ENCODE measurements around the gene NCOA3.
"Not testable (repeated sequence)": the region's sequence is repeated elsewhere in the genome, so short reads cannot be mapped to it uniquely, and the experiment has no call there.

The NCOA3 gene

DNA sequence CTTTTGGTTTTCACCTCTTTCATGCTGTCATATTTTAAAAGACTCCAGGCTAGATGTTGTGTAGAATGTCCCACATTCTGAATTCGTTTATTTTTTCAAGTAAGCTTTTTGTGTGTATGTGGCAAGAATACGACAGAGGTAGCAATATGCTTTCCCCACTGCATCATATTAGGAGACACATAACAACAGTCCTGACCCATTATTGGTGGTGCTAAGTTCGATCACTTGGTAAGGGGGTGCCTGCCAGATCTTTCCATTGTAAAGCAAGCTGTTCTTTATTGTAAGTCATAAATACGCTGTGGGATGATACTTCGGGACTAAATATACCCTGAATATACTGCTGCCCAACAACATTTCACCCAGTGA, 588 bp upstream of the NCOA3 start:
- peak; percentile 22 for DNase-seq (ENCODE audit: low spot score)

DNA sequence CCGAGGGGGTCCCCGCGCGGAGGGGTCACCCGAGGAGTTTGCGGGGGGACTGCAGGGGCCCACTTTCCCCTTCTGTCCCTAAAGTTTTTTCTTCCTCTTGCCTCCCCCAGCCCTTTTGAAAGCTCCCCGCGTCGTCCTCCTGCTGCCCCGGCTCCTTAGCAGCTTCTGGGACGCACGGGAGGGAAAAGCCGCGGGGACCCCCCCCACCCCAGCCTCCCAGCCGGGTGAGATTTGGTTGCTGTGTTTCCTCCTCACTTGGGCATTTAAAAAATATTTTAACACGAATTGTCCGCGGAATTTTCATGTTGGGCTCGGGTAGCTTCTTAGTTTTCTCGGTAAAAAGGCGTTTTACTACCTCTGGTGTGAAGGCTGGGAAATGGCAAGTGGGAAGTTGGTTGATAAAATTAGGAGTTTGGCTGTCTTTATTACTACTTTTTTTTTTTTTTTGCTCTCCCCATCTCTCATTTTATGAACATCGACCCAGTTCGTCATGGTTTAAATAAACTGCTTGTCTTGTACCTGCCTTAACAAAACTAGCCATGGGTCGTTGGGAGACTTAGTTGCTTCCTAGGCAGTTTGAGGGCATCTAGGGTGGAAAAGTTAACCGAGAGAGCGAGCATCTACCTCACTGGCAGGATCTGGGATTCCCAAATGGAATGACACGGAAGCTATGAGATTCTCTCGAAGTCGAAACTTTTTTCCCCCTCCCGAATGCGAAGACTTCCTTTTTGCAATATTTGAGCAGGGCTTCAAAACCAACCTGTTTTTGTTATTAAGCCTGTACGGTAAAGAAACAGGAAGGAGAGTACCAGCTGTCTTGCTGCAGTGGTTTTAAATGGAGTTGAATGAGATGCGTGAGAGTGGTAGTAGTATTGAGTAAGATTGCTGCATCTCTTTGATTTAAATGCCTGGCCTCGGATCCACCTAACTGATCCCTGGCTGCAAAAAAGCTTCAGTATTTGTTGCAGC, 868 bp downstream of the NCOA3 start:
- DNase-seq (ENCODE audit: low spot score), result peak; percentile 53

DNA sequence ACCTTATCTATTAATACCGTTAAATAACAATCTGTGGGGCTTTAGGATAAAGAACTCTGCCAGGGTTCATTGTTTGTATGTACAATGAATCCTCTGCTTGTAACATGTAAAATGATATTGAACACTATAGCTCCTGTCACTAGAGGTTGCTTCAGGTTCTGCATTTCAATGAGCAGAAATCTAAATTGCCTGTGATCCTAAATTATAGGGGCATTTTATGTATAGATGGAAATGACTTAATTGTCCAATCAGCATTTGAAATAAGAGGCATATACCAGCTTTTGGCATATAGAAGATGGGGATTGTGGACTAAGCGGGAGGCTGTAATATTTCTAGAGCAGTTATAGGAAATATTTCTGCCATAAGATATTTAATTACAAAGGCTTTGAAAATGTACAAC, 2.0 kb downstream of the NCOA3 start:
- no peak for DNase-seq (ENCODE audit: low spot score)

DNA sequence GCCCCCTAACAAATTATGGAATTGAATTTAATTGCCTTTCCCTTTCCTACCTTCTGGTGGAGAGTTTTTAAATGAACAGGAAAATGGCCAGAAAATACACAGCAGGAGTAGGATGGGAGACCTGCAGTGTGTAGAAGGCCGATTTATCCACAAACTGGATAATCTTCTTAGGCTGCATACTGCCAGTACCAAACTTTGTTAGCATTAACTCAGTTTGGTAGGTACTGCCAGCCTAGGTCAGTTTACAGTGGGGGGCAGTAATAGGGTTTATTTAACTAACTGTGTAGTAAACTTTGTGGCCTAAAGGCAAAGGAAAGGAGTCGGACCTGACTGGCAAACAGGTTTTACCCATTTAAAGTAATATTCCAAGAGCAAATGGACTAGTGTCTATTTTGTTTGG, 4.6 kb downstream of the NCOA3 start:
- DNase-seq (ENCODE audit: low spot score), result no peak

DNA sequence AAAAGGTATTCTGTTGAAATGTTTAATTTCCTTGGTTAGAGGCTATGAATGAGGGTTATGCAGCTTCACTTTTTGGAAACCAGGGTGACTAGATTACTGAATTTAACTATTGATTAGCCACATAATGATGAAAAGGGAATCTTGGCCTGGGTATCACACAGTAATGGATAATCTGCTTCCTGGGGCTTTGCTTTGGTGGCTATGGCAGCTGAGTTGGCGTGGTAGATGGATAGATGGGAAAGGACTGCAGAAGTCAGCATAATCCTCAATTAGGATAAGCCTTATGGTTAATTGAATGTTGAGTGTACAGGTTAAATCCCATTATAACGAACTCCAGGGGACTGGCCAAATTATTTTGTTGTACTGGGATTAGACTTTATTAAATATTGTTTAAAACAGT, 5.2 kb downstream of the NCOA3 start:
- DNase-seq (ENCODE audit: low spot score), result no peak

DNA sequence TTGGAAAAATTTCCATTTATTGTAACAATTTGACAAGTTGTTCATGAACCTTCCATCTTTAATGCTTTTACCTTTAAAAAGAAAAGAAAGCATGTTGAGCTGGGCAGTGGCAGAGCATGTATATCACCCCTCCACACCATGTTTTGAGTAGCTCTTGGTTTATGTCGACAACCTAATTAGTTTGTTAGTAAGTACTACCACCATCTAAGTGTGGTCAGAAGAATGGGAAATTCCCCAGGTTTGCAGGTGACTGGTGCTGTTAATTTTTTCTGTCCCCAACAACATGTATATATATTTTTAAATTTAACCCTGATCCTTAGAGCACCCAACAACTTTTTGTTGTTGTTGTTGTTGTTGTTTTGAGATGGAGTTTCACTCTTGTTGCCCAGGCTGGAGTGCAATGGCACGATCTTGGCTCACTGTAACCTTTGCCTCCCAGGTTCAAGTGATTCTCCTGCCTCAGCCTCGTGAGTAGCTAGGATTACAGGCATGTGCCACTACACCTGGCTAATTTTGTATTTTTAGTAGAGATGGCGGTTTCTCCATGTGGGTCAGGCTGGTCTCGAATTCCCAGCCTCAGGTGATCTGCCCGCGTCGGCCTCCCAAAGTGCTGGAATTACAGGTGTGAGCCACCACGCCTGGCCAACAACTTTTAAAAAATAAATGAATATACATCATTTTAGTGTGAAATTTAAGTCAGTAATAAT, 5.7 kb downstream of the NCOA3 start:
- DNase-seq (ENCODE audit: low spot score), result not testable (repeated sequence)

DNA sequence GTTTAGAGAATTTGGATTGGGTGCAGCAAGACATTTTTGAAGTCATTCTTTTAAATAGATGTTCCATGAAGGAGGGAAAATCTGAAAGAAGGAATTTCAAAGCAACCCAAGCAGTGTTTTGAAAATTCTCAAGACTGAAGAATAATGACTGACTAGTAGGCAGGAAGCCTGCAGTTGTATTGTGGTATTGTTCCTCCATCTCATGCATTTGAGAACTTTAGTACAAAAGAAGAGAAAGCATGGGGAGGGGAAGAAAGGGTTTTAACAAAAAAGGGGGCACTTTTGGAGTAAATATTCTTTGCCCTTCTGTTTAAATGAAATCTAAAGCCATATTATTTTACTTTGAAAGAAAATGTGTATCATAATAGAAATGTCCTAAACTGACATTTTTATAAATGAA, 6.6 kb downstream of the NCOA3 start:
- no peak for DNase-seq (ENCODE audit: low spot score)

DNA sequence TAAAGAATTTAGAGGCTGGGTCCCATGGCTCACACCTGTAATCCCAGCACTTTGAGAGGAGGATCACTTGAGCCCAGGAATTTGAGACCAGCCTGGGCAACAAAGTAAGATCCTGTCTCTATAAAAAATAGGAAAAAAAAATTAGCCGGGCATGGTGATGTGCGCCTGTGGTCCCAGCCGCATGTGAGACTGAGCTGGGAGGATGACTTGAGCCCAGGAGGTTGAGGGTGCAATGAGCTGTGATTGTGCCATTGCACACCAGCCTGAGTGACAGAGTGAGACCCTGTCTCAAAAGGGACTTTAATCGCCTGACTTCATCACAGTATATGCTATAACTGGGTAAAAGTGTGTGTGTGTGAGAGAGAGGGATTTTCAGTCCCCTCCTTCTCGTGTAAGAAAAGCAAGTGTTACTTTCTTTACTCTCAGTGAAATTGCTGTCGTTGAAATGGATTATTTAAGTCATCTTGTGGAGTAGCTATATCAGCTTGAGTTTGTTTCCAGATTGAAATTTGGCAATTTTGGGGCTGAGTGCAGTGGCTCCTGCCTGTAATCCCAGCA, 7.5 kb downstream of the NCOA3 start:
- no peak for DNase-seq (ENCODE audit: low spot score)

DNA sequence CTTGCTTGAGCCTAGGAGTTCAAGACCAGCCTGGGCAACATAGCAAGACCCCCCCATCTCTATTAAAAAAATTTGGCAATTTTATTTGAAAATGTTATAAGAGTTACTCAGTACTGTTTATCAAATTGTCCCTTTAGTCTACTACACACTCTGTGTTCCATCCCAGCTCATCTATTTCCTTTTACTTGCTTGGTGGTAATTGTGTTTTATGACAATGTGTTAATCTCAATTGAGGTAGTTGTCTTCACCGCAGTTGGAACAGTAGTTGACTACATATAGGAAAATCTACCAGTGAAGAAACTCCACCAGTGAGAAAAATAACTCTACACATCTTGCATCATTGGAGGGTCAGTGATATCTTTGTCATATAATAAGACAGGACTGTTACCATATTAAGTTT, 8.0 kb downstream of the NCOA3 start:
- no peak for DNase-seq (ENCODE audit: low spot score)

DNA sequence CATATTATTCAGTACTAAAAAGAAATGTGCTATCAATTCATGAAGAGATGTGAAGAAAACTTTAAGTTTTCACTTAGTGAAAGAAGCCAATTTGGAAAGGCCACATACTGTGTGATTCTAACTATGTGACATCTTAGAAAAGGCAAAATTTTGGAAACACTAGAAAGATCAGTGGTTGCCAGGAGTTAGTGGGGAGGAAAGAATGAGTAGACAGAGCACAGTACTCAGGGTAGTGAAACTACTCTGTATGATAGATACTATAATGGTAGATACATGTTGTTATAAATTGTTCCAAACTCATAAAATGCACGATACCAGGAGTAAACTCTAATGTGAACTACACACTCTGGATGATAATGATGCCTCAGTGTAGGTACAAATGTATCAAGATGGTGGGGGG, 14.2 kb downstream of the NCOA3 start:
- no peak for DNase-seq (ENCODE audit: low spot score)

DNA sequence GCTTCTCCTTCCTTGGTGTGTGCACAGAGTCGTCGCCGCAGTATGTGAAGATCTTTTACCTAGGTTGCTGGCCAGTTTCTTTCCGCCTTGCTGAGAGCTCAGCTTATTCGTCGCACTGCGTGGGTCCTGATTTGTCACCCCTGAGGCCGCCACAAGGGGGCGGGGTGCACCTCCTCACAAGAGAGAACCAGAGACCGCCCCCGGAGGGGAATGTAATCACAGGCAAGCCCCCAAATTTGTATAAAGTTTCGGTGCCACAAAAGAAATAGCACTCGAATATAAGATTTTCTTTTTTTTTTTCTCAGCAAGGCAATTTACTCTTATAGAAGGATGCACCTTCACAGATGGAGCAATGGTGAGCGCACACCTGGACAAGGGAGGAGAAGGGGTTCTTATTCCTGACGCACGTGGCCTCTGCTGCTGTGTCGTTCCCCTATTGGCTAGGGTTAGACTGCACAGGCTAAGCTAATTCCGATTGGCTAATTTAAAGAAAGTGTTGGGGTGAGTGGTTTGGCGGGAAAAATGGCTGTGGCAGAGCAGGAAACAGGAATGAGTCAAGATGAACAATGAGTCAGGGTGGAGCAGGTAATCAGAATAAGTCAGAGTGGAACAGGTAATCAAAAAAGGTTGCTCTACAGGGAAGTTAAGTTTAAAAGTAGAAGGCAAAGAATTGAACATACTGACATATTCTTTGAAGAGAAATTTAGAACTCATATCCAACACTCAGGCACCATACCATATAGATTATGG, 19.5 kb downstream of the NCOA3 start:
- DNase-seq (ENCODE audit: low spot score), result no peak

DNA sequence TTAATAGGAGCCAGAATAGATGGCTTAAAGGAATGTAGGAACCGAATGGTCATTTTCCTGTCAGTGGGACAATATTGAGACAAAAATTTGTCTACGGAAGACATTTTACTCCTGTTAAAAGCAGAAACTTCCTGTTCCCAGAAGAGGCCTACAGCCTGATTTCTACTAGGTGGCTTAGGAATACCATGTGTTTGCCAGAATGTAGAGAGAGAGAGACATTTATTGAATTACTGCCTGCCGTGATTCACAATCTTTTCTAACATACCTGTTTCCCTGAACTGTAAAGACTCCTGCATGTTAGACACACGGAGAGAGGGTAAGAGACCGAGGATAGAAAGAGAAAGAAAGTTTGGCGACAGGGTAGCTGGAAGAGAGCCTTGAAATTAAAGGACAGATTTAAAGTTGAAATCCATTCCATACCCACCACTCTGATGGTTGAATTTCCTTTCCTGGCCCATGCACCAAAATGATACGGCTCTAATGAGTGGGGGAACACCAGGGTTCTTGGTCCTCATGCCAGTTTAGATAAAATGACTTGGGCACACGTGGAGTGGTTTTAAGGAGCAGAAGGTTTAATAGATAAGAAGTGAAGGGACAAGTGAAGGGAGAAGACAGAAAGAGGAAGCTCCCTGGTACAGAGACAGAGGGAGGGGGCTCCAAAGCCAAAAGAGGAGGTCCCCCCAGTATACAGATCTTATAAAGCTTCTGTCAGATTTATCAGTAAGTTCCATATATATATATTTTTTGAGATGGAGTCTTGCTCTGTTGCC, 22.5 kb downstream of the NCOA3 start:
- no peak for DNase-seq (ENCODE audit: low spot score)

DNA sequence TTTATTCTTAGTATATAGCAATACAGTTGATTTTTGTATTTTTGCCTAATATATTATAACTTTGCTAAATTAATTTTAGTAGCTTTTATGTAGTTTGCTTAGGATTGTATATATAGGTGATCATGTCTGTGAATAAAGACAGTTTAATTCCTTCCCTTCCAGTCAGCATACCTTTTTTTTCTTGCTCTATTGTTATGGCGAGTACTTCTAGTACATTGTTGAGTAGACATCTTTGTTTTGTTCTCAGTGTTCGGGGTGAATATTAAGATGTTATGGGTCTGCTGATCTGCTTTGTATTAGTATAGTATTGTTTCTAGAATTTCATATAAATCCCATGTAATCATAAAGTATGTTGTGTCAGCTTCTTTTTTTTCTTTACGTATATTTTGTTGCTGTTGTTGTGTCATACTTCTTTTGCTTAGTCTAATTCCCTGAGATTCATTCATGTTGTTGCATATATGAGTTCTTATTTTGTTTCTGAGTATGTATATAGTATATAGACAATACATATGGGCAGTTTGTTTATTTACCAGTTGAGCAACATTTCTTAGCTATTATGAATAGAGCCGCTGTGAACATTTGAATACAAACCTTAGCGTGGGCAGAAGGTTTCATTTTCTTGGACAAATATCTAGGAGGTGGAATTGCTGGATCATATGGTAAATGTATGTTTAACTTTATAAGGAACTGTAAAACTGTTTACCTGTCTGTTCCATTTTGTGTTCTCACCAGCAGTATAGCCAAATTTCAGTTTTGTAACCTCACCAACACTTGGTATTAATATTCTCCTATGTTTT, 25.5 kb downstream of the NCOA3 start:
- DNase-seq (ENCODE audit: low spot score), result no peak

DNA sequence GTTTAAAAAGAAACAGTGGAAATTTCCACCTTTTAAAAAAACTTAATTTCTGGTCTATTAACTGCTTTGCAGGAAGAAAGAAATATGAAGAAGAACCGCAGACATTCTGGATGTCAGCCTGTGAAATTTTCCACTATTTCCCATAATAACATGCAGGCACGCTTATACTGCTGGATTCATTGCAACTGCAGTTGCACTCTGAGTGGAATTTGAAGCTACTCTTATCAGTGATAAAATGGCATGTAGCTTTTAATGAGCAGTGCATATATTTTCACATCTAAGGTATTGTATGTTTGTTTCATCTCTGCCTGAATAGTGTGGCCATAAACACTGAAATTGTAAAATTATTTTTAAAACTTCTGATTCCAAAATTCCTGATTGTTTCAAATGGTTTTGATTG, 28.2 kb downstream of the NCOA3 start:
- DNase-seq (ENCODE audit: low spot score), result no peak

DNA sequence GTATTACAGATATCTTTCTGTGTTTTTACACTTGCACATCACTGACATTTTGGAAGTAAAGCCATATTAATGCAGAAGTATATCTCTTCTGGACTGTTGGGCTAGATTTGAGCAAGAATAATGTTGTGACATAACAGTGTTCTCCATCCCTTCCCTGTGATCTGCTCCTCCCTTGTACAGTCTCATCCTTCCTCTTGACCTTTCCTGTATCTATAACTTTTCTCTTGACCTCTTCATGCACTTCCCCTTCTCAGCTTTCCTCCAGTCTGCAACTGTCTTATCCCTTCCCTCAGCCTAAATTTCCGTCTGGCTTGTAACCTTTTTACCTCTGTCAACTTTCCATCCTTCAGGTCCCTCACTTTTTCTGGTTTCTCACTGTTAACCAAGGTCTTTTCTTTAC, 29.8 kb downstream of the NCOA3 start:
- DNase-seq (ENCODE audit: low spot score), result no peak

DNA sequence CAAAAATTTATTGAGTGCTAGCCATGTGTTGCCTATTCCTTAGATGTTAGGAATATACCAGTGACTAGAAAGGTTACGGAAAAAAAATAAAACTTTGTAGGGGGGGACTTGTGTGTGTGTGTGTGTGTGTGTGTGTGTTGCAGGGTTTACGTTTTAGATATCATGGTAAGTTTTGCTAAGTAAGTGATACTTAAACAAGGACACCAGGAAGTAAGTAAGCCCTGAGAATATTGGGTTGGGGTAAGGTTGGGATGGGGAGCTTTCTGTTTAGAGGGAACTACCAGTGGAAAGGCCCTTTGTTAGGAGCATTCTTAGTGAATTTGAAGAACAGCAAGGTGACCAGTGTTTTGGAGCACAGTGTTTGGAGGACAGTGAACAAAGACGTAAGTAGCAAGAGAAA, 30.3 kb downstream of the NCOA3 start:
- DNase-seq (ENCODE audit: low spot score), result no peak

DNA sequence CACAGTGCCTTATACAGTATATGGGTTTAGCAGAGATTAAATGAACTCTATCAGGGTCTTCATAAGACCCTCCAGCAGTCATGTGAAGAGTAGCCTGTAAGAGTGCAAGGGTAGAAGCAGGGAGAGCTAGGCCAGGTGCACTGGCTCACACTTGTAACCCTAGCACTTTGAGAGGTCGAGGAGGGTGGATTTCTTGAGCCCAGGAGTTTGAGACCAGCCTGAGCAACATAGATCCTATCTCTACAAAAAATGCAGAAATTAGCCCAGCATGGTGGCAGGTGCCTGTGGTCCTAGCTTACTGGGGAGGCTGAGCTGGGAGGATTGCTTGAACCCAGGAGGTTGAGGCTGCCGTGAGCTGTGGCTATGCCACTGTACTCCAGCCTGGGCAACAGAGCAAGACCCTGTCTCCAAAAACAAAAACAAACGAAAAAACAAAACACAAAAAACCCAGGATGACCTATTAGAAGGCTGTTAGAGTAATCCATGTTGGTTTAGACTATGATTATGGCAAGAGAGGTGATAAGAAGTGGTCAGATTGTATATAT, 31.9 kb downstream of the NCOA3 start:
- no peak for DNase-seq (ENCODE audit: low spot score)

DNA sequence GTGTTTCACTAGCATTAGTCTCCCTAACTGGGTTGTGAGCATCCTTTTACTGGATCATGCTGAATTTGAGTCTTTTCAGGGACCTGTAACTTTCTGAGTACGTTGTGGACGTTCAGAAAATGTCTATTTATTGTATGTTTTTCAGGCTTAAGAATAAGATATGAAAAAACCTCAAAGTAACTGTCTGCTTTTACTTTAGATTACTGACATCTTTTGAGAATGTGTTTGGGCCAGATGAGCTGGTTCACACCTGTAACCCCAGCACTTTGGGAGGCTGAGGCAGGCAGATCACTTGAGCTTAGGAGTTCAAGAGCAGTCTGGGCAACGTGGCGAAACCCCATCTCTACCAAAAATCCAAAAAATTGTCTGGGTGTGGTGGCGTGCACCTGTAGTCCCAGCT, 32.7 kb downstream of the NCOA3 start:
- DNase-seq (ENCODE audit: low spot score), result no peak

DNA sequence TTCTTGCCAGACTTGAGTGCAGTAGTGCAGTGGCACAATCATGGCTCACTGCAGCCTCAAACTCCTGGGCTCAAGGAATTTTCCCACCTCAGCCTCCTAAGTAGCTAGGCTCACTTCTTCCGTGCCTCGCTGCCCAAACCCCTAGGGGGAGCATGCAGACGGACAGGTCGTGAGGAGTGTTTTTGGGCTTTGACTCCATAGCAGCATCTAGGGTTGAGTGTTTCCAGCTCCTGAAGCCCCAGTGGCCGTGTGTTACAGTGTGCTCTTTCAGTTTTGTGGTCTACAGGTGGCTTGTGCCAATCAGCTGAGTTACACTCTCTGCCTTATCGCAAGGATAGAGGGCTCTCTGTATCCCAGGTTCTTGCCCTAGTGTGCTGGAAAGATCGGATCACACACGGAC, 33.4 kb downstream of the NCOA3 start:
- no peak for DNase-seq (ENCODE audit: low spot score)

DNA sequence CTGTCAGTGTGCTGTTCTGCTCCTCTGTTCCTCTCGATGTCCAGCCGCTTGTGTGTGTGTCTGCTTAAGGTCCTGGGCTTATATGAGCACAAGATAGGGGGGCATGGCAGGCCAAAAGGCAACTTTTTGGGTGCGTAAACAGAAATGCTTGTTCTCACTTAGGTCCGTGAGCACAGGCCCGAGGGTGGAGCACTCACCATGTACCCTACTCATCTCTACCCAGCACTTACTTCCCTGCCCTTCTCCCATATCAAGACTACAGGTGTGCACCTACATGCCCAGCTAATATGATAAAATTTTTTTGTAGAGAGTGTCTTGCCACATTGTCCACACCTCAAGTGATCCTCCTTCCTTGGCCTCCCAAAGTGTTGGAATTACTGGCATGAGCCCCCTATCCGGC, 34.3 kb downstream of the NCOA3 start:
- DNase-seq (ENCODE audit: low spot score), result no peak

Measured in AG08396 (cell line).